Rectal smooth muscle tissue (tissue), 1 donor: ENCODE results near the gene SLC39A10.
"Not testable (repeated sequence)": the region's sequence is repeated elsewhere in the genome, so short reads cannot be mapped to it uniquely, and the experiment has no call there.

Source experiments
- H3K27ac ChIP-seq: one replicate; pipeline ENCODE4 v1.7.0; 2013; ENCODE audit warnings: low read depth, low read length, inconsistent platforms
- H3K27me3 ChIP-seq: one replicate; pipeline ENCODE4 v1.7.0; 2013; ENCODE audit warnings: low read length; ENCODE audit not compliant: control insufficient read depth, insufficient read depth
- H3K36me3 ChIP-seq: one replicate; pipeline ENCODE4 v1.7.0; 2013; ENCODE audit warnings: low read length; ENCODE audit not compliant: control insufficient read depth, insufficient read depth
- H3K4me1 ChIP-seq: one replicate; pipeline ENCODE4 v1.7.0; 2013; ENCODE audit warnings: low read length; ENCODE audit not compliant: control insufficient read depth, insufficient read depth
- H3K4me3 ChIP-seq: one replicate; pipeline ENCODE4 v1.7.0; 2013; ENCODE audit warnings: low read length
- H3K9ac ChIP-seq: one replicate; pipeline ENCODE4 v1.7.0; 2013; ENCODE audit warnings: low read length

The SLC39A10 gene

DNA sequence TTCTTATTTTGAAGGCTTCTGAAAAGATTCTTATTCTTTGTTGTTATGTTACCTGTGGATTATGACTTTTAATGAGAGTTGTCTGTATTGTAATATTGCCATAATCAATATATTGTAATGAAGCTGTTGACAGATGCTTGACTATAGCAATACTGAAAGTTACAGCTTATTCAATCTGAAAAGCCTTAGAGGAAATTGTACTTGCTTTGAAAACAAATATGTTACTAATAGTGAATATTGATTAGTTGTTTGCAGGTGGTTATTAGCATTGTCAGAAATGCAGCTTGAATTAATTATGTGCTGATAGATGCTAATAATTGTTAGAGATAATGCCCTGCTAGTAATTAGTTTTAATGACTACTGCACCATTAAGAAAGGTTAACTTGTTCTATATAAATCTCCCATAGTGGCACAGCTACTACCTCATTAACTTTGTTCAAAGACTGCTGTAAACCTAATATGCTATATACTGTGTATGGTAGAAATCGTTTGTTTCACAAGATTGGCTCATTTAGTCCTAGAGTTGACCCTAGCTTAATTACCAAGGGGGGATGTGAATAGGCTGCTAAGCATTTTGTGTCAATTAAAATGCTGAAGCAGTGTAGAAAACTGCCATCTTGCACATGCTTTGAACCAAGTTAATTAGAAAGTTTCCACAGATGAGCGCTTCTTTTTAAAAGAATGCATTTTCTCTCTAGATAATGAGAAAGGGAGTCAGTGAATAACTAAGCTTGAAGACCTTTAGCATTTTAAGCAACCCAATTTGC, 30.5 kb downstream of the SLC39A10 start:
- Histone ChIP-seq H3K27ac (no peak overlapping the region), H3K36me3 (no peaks in the 10 kb centered on the region), H3K27me3 (no peaks in the 10 kb centered on the region), H3K4me1 (no peaks in the 10 kb centered on the region), H3K4me3 (no peak overlapping the region), H3K9ac (no peak overlapping the region)

DNA sequence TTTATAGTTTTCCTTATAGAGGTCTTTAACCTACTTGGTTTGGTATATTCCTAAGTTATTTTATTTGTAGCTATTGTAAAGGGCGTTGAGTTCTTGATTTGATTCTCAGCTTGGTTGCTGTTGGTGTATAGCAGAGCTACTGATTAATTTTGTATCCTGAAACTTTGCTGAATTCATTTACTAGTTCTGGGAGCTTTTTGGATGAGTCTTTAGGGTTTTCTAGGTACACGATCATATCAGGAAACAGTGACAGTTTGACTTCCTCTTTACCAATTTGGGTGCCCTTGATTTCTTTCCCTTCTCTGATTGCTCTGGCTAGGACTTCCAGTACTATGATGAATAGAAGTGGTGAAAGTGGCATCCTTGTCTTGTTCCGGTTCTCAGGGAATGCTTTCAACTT, 35.5 kb downstream of the SLC39A10 start:
- not testable (repeated sequence) for H3K36me3 ChIP-seq, H3K27me3 ChIP-seq, H3K4me1 ChIP-seq, H3K27ac ChIP-seq, H3K9ac ChIP-seq, H3K4me3 ChIP-seq

DNA sequence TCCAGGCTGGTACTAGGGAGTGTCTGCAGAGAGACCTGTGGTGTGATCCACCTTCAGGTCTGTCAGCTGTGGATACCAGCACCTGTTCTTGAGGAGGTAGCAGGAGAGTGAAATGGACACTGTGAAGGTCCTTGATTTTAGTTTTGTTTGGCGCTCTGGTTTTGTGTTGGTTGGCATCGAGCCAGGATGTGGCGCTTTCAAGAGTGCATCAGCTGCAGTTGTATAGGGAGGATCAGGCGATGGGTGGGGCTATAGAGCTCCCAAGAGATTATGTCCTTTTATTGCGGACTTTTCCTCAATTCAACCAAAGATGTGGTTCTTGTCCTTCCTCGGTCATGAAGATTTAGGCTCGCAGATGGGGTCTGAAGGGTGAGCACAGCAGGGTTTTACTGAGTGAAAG, 37.5 kb downstream of the SLC39A10 start:
- Histone ChIP-seq H3K4me1 (no peaks in the 10 kb centered on the region), H3K36me3 (no peaks in the 10 kb centered on the region), H3K4me3 (no peak overlapping the region), H3K27ac (no peak overlapping the region), H3K9ac (no peak overlapping the region), H3K27me3 (no peaks in the 10 kb centered on the region)

DNA sequence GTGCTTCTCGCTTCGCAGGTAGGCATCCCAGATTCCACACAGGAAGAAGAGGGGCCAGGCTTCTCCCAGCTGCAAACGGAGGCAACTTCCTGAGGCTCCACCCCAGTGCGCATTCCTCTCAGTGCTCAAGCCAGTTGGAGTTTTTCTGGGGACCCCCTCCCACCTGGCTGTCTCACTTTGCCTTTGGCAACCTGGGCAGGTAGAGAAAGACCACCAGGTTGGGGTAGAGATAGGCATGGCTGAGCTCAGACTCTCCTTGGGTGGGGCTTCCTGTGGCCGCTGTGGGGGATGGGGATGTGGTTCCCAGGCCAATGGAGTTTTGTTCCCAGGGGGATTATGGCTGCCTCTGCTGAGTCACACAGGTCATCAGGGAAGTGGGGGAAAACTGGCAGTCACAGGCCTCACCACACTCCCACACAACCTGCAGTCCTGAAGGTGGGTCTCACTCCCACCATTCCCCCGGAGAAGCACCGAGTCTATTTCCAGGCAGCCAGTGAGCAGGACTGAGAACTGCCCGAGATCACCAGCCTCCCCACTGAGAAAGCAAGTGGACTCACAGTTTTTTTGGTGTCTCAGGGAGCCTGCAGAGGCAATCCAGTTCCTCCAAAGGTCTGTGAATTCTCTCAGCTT, 38.1 kb downstream of the SLC39A10 start:
- Histone ChIP-seq H3K9ac (no peak overlapping the region), H3K27ac (no peak overlapping the region), H3K4me3 (no peak overlapping the region), H3K36me3 (no peaks in the 10 kb centered on the region), H3K4me1 (no peaks in the 10 kb centered on the region), H3K27me3 (no peaks in the 10 kb centered on the region)

DNA sequence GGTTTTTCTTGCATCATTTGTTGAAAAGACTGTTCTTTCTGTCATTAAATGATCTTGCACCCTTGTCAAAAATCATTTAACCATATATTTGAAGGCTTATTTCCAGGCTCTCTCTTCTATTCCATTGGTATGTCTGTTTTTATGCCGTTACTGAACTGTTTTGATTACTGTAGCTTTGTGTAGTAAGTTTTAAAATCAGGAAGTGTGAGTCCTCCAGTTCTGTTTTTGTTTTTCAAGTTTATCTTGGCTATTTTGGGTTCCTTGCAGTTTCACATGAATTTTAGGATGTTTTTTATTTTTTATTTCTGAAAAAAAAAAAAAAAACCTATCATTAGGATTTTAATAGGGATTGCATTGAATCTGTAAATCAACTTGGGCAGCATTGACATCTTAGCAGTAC, 39.0 kb downstream of the SLC39A10 start:
- Histone ChIP-seq H3K4me3 (no peak overlapping the region), H3K36me3 (no peaks in the 10 kb centered on the region), H3K9ac (no peak overlapping the region), H3K27ac (no peak overlapping the region), H3K4me1 (no peaks in the 10 kb centered on the region), H3K27me3 (no peaks in the 10 kb centered on the region)

DNA sequence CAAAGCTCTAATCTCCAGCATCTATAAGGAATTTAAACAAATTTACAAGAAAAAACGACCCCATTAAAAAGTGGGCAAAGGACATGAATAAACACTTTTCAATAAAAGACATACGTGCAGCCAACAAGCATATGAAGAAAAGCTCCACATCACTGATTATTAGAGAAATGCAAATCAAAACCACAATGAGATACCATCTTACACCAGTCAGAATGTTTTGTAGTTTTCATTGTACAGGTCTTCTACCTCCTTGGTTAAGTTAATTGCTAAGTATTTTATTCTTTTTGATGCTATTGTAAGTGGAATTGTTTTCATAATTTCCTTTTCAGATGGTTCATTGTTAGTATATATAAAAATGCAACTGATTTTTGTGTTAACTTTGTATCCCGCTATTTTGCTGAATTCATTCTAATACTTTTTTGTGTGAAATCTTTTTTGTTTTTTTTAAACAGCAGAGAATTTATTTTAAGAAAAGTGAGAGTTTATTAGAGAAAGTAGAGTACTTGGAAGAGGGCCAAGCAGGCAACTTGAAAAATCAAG, 40.7 kb downstream of the SLC39A10 start:
- no peaks in the 10 kb centered on the region for H3K36me3 ChIP-seq
- H3K27me3 ChIP-seq = no peaks in the 10 kb centered on the region
- H3K4me1 ChIP-seq = no peaks in the 10 kb centered on the region
- H3K9ac ChIP-seq = no peak overlapping the region
- no peak overlapping the region for H3K4me3 ChIP-seq
- no peak overlapping the region for H3K27ac ChIP-seq

DNA sequence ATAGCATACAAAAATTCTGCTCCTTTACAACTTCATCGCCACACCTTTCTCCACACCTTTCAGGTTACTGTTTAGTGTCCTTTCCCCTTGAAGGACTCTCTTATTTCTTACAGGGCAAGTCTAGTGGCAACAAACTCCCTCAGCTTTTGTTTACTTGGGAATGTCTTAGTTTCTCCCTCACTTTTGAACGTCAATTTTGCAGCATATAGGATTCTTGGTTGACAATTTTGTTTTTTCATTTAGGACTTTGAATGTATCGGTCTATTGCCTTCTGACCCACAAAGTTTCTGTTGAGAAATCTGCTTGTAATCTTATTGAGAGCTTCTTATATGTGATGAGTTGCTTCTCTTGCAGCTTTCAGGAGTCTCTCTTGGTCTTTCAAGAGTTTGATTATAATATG, 43.5 kb downstream of the SLC39A10 start:
- H3K4me1 ChIP-seq = no peaks in the 10 kb centered on the region
- H3K36me3 ChIP-seq = no peaks in the 10 kb centered on the region
- H3K27ac ChIP-seq = no peak overlapping the region
- no peak overlapping the region for H3K9ac ChIP-seq
- no peaks in the 10 kb centered on the region for H3K27me3 ChIP-seq
- H3K4me3 ChIP-seq = no peak overlapping the region

DNA sequence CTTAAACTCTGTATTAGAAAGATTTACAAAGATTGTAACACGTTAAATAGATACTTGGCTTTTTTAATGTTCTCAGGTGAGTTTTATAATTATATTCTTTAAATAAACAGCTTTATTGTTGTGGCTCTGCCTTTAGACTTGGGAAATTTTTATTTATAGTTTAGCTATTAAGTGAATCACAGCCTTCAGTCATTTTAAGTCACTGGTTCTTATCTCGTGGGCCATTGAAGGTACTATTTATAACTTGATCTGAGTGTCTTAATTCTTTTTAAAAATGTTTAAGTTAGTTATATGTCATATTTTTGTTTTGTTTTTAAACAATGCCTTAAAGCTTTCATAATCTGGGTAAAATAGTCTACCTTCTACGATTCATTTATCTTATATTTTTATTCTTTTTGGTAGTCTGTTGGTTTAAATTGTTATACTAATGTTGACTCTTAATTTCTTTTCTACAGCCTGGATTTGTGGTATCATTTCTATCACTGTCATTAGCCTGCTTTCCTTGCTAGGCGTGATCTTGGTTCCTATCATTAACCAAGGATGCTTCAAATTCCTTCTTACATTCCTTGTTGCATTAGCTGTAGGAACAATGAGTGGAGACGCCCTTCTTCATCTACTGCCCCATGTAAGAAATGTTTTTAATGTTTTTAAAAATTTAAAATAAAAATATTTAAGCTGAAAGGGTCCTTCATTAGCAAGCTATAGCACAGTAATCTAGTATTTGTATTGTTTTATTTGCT, 49.3 kb downstream of the SLC39A10 start:
- Histone ChIP-seq H3K9ac (no peak overlapping the region), H3K27ac (no peak overlapping the region), H3K36me3 (no peaks in the 10 kb centered on the region), H3K4me3 (no peak overlapping the region), H3K27me3 (no peaks in the 10 kb centered on the region), H3K4me1 (no peaks in the 10 kb centered on the region)

DNA sequence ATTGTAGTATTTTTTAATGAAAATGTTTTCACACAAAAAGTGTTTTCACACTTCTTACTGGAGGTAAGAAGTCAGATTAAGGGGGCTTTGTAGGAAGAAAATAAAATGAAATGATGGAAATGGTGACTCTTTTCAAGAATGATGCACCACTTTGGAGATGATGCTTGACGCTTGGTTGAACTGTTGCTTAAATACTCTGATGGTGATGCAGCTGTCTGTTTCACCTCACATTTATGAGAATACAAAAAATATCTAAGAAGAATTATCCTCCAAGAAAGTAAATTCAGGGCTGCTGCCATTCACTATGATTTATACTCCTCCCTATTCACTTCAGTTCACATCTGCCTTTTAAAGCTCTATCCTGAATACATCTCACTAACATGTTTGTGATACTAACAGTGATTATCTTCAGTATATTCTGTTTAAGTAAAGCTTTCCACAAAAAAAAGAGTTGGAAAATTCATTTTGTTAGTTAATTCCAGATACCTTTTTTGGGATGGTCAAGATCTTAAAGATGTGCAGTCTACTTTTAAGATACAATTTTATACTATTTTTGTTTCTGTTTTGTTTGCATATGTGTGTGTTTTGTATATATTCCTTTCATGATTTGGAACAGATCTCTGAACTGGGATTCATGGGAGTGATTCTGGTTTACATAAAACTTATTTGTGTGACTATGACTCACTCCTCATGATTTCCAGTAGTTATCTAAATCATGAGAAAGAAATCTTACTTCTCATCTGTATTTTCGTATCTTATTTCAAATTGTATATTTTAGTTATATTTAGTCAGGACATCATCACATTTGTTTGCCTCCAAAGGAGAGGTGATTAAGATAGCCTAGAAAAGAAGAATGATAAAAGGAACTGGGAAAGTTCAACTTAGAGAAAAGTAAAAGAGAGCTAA, 53.1 kb downstream of the SLC39A10 start:
- Histone ChIP-seq H3K9ac (no peak overlapping the region), H3K4me3 (no peak overlapping the region), H3K27ac (no peak overlapping the region), H3K27me3 (no peaks in the 10 kb centered on the region), H3K36me3 (no peaks in the 10 kb centered on the region), H3K4me1 (no peaks in the 10 kb centered on the region)

DNA sequence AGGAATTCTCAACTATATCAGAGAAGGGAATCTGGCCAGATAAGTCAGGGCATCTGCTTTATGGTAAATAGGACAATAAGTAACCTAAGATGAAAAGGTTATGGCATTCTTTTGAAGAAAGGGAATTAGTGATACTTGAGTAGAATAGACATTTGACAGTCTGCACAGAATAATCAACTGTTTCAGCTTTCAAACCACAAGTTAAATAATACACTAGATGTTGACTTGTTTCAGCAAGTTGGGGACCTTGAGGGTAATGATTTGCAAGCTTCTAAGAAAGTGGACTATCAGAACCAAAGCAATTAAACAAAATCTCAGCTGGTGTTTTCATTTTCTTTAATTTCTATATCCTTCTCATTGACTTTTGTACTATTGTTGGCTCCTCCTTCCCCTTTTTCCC, 54.5 kb downstream of the SLC39A10 start:
- no peaks in the 10 kb centered on the region for H3K36me3 ChIP-seq

DNA sequence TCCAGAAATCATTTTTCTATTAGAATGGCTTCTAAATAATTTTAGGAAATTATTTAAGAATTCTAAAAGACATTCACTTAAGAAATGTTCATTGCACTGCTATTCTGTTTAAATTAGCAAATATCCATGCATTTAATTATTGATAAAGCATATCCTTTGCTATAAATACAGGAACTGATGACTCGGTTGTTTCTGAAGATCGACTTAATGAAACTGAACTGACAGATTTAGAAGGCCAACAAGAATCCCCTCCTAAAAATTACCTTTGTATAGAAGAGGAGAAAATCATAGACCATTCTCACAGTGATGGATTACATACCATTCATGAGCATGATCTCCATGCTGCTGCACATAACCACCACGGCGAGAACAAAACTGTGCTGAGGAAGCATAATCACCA, 59.4 kb downstream of the SLC39A10 start:
- no peaks in the 10 kb centered on the region for H3K4me1 ChIP-seq
- H3K36me3 ChIP-seq = peaks cover 6% of the 10 kb centered on the region
- no peak overlapping the region for H3K4me3 ChIP-seq
- no peaks in the 10 kb centered on the region for H3K27me3 ChIP-seq
- no peak overlapping the region for H3K9ac ChIP-seq
- H3K27ac ChIP-seq = no peak overlapping the region

More for the DNA sequence above, 54.5 kb downstream of the SLC39A10 start:
- Histone ChIP-seq H3K27me3 (no peaks in the 10 kb centered on the region), H3K27ac (no peak overlapping the region), H3K4me1 (no peaks in the 10 kb centered on the region), H3K9ac (no peak overlapping the region), H3K4me3 (no peak overlapping the region)

DNA sequence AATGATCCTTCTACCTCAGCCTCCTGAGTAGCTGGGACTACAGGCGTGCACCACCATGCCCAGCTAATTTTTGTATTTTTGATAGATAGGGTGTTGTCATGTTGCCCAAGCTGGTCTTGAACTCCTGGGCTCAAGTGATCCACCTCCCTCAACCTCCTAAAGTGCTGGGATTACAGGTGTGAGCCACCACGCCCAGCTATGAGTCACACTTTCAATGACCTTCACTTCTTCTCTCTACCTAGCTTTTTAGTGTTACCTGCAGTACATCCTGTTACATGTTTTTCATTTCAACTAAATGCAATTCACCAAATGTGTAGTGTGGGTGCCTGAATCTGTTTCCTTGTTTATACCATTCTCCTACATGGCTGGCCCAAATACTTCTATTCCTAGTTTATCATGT, 64.0 kb downstream of the SLC39A10 start:
- peaks cover 6% of the 10 kb centered on the region for H3K36me3 ChIP-seq
- no peak overlapping the region for H3K4me3 ChIP-seq
- H3K27ac ChIP-seq = no peak overlapping the region
- no peak overlapping the region for H3K9ac ChIP-seq
- H3K4me1 ChIP-seq = no peaks in the 10 kb centered on the region
- H3K27me3 ChIP-seq = no peaks in the 10 kb centered on the region
